NCI-H345 treated with DMSO at 0.1 percent for 48 hours (cell line): ENCODE data around the gene CTAGE6.
"Not testable (repeated sequence)": the region's sequence is repeated elsewhere in the genome, so short reads cannot be mapped to it uniquely, and the experiment has no call there.

Source experiments
- DNase-seq: peaks from one replicate; lab custom pipeline; 2025; ENCODE audit not compliant: unreplicated experiment; lab: John Stamatoyannopoulos, UW

CTAGE6 gene

DNA sequence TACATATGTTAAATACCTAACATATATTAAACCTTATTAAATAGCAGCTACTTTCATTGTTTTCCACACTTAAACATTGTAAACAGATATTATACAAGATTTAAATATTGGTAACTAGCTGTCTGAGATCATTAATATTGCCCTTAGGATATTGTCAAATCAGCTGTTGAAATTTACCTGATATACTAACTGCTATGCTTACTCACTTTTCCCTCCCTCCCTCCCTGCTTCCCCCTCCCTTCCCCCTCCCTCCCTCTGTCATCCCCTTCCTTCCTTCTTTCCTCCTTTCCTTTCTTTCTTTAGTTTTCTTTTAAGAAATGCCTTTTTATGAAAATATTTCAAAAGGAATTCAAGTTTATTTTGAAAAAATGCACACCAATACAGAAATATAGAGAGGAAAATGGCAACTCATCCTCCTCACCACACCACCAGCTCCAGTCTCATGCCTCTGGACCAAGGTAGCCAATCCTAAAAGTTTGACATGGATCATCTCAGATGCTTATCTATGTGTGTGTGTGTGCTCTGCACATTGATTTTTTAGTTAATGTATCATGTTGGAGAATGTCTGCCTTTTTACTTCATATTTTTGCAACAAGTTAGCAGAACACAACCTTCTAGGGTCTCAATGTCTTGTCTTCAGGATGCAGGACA is 41.8 kb downstream of the CTAGE6 start:
- not testable (repeated sequence) for DNase-seq

DNA sequence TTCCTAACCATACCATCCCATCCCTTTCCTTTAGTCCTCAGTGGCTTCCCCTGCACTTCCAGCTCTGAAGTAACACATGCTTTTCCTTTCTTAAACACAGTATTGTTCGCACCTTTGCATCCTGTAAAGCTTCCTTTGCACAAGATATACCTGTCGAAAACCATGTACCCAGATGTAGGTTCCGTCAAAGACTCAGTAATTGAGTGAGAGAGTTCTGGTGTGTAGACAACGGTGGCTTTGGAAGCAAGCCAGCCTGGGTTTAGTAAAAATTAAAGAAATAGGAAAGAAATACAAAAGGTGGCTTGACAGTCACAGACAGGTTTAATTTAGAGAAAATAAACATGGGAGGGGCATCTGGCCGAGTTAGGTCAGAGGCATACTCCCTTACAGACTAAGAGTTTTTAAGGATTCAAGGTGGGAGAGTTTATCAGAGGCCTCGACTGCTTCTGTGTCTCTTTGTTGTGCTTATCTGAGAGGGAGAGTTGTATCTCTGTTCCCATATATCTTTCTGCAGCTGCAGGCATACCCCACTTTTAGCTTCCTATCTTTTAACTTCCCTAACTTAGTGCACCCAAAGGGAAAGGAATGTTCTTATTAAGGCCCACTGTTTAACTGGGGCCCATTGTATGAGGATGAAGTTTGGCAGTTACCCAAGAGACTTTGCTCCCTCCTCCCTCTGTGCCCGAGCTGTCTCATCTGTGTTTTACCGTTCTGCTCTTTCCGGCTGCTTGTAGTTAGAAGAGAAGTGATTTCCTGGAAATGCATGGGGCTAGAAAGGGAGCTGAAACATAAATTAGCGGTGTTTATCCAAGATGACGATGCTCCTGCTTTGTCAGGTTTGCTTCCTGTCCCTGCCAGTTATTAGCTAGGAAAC is 42.7 kb downstream of the CTAGE6 start:
- not testable (repeated sequence) for DNase-seq

DNA sequence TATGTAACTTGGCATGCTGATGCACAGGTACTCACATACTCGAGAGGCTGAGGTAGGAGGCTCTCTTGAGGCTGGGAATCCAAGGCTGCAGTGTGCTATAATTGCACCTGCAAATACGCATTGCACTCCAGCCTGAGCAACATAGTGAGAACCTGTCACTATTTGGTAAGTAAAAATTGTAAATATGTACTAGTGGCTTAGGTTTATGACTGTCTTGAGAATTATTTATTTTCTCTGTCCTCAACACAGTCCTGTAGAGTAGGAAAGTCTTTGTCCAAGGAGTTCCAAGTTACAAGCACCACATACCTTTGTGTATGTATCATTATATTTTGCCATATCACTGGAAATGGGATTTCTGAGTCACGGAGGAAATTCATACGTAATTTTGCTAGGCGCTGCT is 45.1 kb downstream of the CTAGE6 start:
- not testable (repeated sequence) for DNase-seq

DNA sequence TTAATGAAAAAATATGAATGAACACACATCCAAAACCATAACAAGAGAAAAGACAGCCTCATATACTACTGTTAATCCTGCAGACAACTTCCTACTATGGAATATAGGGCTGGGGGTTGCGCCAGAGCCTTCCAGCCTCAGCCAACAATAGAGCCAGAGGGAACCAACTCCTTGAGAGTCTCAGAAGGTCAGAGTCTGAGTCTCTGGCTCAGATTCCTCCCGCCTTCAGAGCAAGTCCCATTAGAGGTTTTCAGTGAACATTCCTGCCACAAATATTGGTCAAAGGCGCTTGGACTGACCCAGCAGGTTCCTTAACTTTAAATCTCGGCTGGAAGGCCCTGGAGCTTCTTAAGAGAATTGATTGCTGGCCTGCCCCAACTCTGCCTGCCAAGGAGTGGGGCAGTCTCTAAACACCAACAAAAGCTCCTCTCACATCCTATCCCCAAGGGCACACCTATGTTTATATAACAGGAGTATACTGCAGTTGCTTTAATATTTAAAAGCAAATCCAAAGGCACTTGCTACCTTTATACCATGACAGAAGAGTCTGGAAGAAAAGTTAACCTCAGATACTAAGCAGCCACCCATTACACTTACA is 45.7 kb downstream of the CTAGE6 start:
- DNase-seq: not testable (repeated sequence)

DNA sequence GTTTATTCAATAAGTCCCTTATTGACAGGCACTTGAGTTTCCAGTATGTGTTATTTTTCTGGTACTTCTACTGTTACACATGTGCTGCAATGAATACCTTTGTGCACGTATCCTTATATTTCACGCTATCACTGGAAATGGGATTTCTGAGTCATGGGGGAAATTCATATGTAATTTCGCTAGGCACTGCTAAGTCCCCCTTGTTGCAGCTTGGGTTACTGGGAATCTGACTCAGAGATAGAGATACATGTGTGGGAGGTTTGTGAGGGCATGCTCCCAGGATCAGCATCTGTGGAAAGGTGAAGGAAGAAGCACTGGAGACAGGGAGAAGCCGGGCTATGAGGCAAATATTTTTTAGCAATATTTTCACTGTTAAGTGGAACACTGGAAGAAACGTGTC is 47.6 kb downstream of the CTAGE6 start:
- DNase-seq: not testable (repeated sequence)
